Prostate gland (tissue), 2 donors: ENCODE data around the gene CD59. TPM values are rescaled to one million over a fixed set of nuclear protein-coding genes. Genes with fewer than 3 reads are reported as not detected.

ENCODE experiments used
- DNase-seq: peaks from one replicate; pipeline ENCODE4 v3.0.0-alpha.2; 2019; ENCODE audit warnings: low spot score
- H3K27ac ChIP-seq, 2 donors: fragments of 200-600 bp; sonication (generic); 2 replicates each; pipeline ENCODE4 v1.5.1; 2017 to 2019
- H3K27me3 ChIP-seq: fragments of 200-600 bp; sonication (generic); replicated peaks from 2 replicates; pipeline ENCODE4 v1.5.1; 2019; ENCODE audit not compliant: insufficient read depth
- H3K36me3 ChIP-seq, 2 donors: fragments of 200-600 bp; sonication (generic); 1 replicate in 1 of 2; 2 replicates in 1 of 2; pipeline versions ENCODE4 v1.5.1 to v1.8.1; 2017 to 2019
- H3K4me1 ChIP-seq: fragments of 200-600 bp; sonication (generic); replicated peaks from 2 replicates; pipeline ENCODE4 v1.5.1; 2019
- H3K4me3 ChIP-seq, 2 donors: fragments of 200-600 bp; sonication (generic); 2 replicates each; pipeline ENCODE4 v1.5.1; 2017 to 2019
- H3K9me3 ChIP-seq: fragments of 200-600 bp; sonication (generic); 2 replicates; pipeline ENCODE4 v1.5.1; 2017
- CTCF ChIP-seq, 4 experiments: fragments of 200-600 bp in 2 of 4; fragments of 450-650 bp in 2 of 4; sonication (generic) in 2 of 4; IDR thresholded peaks; 1 replicate in 3 of 4; 2 replicates in 1 of 4; pipeline ENCODE4 v1.5.1; 2016 to 2019; ENCODE audit warnings: antibody characterized with exemption in 4 of 4, mild to moderate bottlenecking in 2 of 4, moderate library complexity in 2 of 4
- POLR2A ChIP-seq: fragments of 450-650 bp; IDR thresholded peaks from one replicate; pipeline ENCODE4 v1.6.1; 2016; ENCODE audit warnings: antibody characterized with exemption, mild to moderate bottlenecking
- POLR2AphosphoS5 ChIP-seq: sonication (generic); formaldehyde crosslinking; IDR thresholded peaks from one replicate; pipeline ENCODE4 v1.6.1; 2017; ENCODE audit warnings: antibody characterized with exemption
- WGBS: methylation state at CpG from one replicate; pipeline ENCODE4 v1.1.5; 2018; 5-methylcytosine and 5-hydroxymethylcytosine counted together
- intact Hi-C: fragments of 100-400 bp; cut with DNase I; formaldehyde crosslinking; loops from one replicate; pipeline ENCODE4 v1.14.2; 2022
- total RNA-seq, 2 donors: library from RNA; depleted of rRNA; stranded (reverse); fragments of >200 nt; gene quantifications; one replicate each; pipeline ENCODE4 v1.1.0, GENCODE V29; 2016

CD59 gene
- total RNA-seq, 2 donors from 2014 or later: 205 to 274 TPM

- no peak for DNase-seq
- no peak for TF ChIP-seq POLR2A
- WGBS: 82% methylated on average over 4 of the region's 4 CpGs
These were observed 33.3 kb upstream of the CD59 start for GRCh38 chr11:33769542-33769941.

GRCh38 chr11:33767624-33768023, 31.4 kb upstream of the CD59 start:
- Histone ChIP-seq H3K4me3 (no peak overlapping the region), H3K27ac (no peak overlapping the region), H3K36me3 (no peaks in the 10 kb centered on the region), H3K4me1 (no peaks in the 10 kb centered on the region), H3K27me3 (no peaks in the 10 kb centered on the region), H3K9me3 (no peaks in the 10 kb centered on the region)
- intact Hi-C loops: no loop called here
- 91% methylated on average over 4 of the region's 4 CpGs for WGBS
- TF ChIP-seq CTCF (IDR thresholded peaks at IDR 0.05) (no peak), POLR2AphosphoS5 (no peak), POLR2A (no peak)
- DNase-seq: no peak

More at GRCh38 chr11:33769542-33769941, 33.3 kb upstream of the CD59 start:
- intact Hi-C loops: no loop called here
- H3K27me3 ChIP-seq: no peaks in the 10 kb centered on the region
- H3K36me3 ChIP-seq: no peaks in the 10 kb centered on the region
- no peaks in the 10 kb centered on the region for H3K4me1 ChIP-seq
- H3K9me3 ChIP-seq: no peaks in the 10 kb centered on the region
- H3K27ac ChIP-seq: no peak overlapping the region
- no peak overlapping the region for H3K4me3 ChIP-seq

DNA sequence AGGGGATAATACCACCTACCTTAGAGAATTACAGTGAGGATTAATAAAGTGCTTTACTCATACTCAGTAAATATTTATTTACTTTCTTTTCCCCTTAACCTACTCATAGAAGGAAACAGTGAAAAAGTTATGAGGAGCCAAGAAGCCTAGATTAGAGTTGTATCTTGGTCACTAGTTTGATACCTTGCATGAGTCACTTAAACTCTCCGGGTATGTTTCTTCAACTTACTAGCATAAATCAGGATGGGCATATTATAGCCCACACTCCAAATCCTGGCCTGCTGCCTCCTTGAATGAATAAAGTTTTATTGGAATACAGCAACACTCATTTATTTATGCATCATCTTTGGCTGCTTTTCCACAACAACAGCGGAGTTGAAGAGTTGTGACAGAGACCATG, 29.9 kb upstream of the CD59 start:
- no peaks in the 10 kb centered on the region for H3K9me3 ChIP-seq
- no peak overlapping the region for H3K27ac ChIP-seq
- TF ChIP-seq POLR2A: no peak
- no peak for TF ChIP-seq CTCF (IDR thresholded peaks at IDR 0.05)
- DNase-seq: no peak
- H3K27me3 ChIP-seq: no peaks in the 10 kb centered on the region
- H3K36me3 ChIP-seq: no peaks in the 10 kb centered on the region
- intact Hi-C loops: no loop called here
- no peak overlapping the region for H3K4me3 ChIP-seq
- 80% methylated on average over 2 of the region's 2 CpGs for WGBS
- no peaks in the 10 kb centered on the region for H3K4me1 ChIP-seq

GRCh38 chr11:33761471-33761870, 25.2 kb upstream of the CD59 start:
- Histone ChIP-seq H3K4me3 (no peak overlapping the region), H3K27me3 (no peaks in the 10 kb centered on the region), H3K9me3 (no peaks in the 10 kb centered on the region), H3K36me3 (no peaks in the 10 kb centered on the region), H3K4me1 (no peaks in the 10 kb centered on the region), H3K27ac (no peak overlapping the region)
- no peak for DNase-seq
- TF ChIP-seq CTCF (IDR thresholded peaks at IDR 0.05) (no peak), POLR2AphosphoS5 (no peak), POLR2A (no peak)
- whole genome bisulfite sequencing: 89% methylated on average over 2 of the region's 2 CpGs
- intact Hi-C loops: no loop called here

- Histone ChIP-seq H3K4me3 (no peak overlapping the region), H3K4me1 (no peaks in the 10 kb centered on the region), H3K27ac (no peak overlapping the region), H3K9me3 (no peaks in the 10 kb centered on the region), H3K27me3 (no peaks in the 10 kb centered on the region), H3K36me3 (no peaks in the 10 kb centered on the region)
- no peak for DNase-seq
- TF ChIP-seq POLR2A (no peak), CTCF (IDR thresholded peaks at IDR 0.05) (no peak), POLR2AphosphoS5 (no peak)
- WGBS: 62% methylated on average over 4 of the region's 4 CpGs
- intact Hi-C loops: no loop called here
These were observed 17.2 kb upstream of the CD59 start for GRCh38 chr11:33753304-33753967.
